Gastroesophageal sphincter (tissue), 4 donors: ENCODE data around the gene CDH4. TPM values are rescaled to one million over a fixed set of nuclear protein-coding genes. Genes with fewer than 3 reads are reported as not detected.
A peak's percentile ranks its signal among the peaks of the same experiment; 100 is the strongest.

Experiments
- ATAC-seq: fragments of 150-250 bp; one replicate; pipeline ENCODE4 v1.9.1; 2016; ENCODE audit warnings: mild to moderate bottlenecking, moderate library complexity
- H3K27ac ChIP-seq, 4 donors: fragments of 200-600 bp; sonication (generic) in 3 of 4; 1 replicate in 3 of 4; 2 replicates in 1 of 4; pipeline ENCODE4 v1.5.1; 2016 to 2019
- H3K27me3 ChIP-seq: fragments of 200-600 bp; sonication (generic); one replicate; pipeline ENCODE4 v1.5.1; 2019
- H3K36me3 ChIP-seq, 2 donors: fragments of 200-600 bp; sonication (generic); one replicate each; pipeline ENCODE4 v1.5.1; 2019; ENCODE audit warnings: control low read depth in 1 of 2
- H3K4me1 ChIP-seq, 3 donors: fragments of 200-600 bp; sonication (generic); 1 replicate in 2 of 3; 2 replicates in 1 of 3; pipeline ENCODE4 v1.5.1; 2016 to 2019; ENCODE audit warnings: control low read depth in 2 of 3
- H3K4me3 ChIP-seq, 2 donors: fragments of 200-600 bp; sonication (generic); one replicate each; pipeline ENCODE4 v1.5.1; 2019; ENCODE audit warnings: mild to moderate bottlenecking in 1 of 2, moderate library complexity in 1 of 2
- H3K9me3 ChIP-seq, 3 donors: fragments of 200-600 bp; sonication (generic); one replicate each; pipeline ENCODE4 v1.5.1; 2017 to 2019; ENCODE audit warnings: control low read depth in 2 of 3
- CTCF ChIP-seq, 4 experiments: fragments of 200-600 bp in 2 of 4; fragments of 450-650 bp in 2 of 4; sonication (generic) in 1 of 4; IDR thresholded peaks; one replicate each; pipeline ENCODE4 v1.5.1; 2017 to 2019; ENCODE audit warnings: antibody characterized with exemption in 4 of 4, mild to moderate bottlenecking in 2 of 4, moderate library complexity in 2 of 4
- EP300 ChIP-seq: sonication (generic); formaldehyde crosslinking; IDR thresholded peaks from one replicate; pipeline ENCODE4 v1.6.1; 2017; ENCODE audit warnings: antibody characterized with exemption, mild to moderate bottlenecking
- POLR2A ChIP-seq, 2 donors: fragments of 450-650 bp; IDR thresholded peaks; one replicate each; pipeline ENCODE4 v1.6.1; 2017; ENCODE audit warnings: antibody characterized with exemption in 2 of 2, mild to moderate bottlenecking in 2 of 2, moderate library complexity in 1 of 2
- POLR2AphosphoS5 ChIP-seq: sonication (generic); formaldehyde crosslinking; IDR thresholded peaks from one replicate; pipeline ENCODE4 v1.6.1; 2017; ENCODE audit warnings: antibody characterized with exemption
- WGBS, 2 donors: methylation state at CpG; one replicate each; pipeline ENCODE4 v1.1.5; 2018; ENCODE audit warnings: low coverage in 1 of 2; 5-methylcytosine and 5-hydroxymethylcytosine counted together
- total RNA-seq, 4 donors: library from RNA; depleted of rRNA; stranded (reverse); fragments of >200 nt; gene quantifications; one replicate each; pipeline ENCODE4 v1.1.0, GENCODE V29; 2016

The CDH4 gene
- total RNA-seq, 4 donors from 2014 or later, result under 0.01 to 1.5 (median 0.42) TPM; not detected in 1

- TF ChIP-seq EP300, result no peak
- no peak for TF ChIP-seq POLR2AphosphoS5
- TF ChIP-seq CTCF (IDR thresholded peaks at IDR 0.05), result no peak
- no peak for TF ChIP-seq POLR2A (IDR thresholded peaks at IDR 0.05)
- H3K4me3 ChIP-seq, result no peak overlapping the region
- no peaks in the 10 kb centered on the region for H3K36me3 ChIP-seq
- no peak for ATAC-seq
- no peak overlapping the region for H3K27ac ChIP-seq
- H3K9me3 ChIP-seq, result no peaks in the 10 kb centered on the region
- peaks cover 0 to 28% (median 8%) of the 10 kb centered on the region in 3 donors for H3K4me1 ChIP-seq
- WGBS, 2 donors, result 44 to 90% methylated on average over 2 of the region's 4 CpGs
- peaks cover 92% of the 10 kb centered on the region for H3K27me3 ChIP-seq
Measured at GRCh38 chr20:61249626-61250025, 2.4 kb upstream of the CDH4 start.

GRCh38 chr20:61252601-61253263, 671 bp downstream of the CDH4 start:
- H3K36me3 ChIP-seq, result no peaks in the 10 kb centered on the region
- no peaks in the 10 kb centered on the region for H3K9me3 ChIP-seq
- no peak for TF ChIP-seq POLR2A (IDR thresholded peaks at IDR 0.05)
- no peak for TF ChIP-seq EP300
- no peak overlapping the region for H3K27ac ChIP-seq
- H3K27me3 ChIP-seq, result peaks cover 93% of the 10 kb centered on the region
- no peak for ATAC-seq
- H3K4me3 ChIP-seq, result peak overlapping the region; percentile 18 to 56
- no CpG with 5 or more reads among the region's 87 CpGs for WGBS, 2 donors
- peaks cover 0 to 28% (median 8%) of the 10 kb centered on the region in 3 donors for H3K4me1 ChIP-seq

- H3K4me1 ChIP-seq, result peaks cover 0 to 28% (median 8%) of the 10 kb centered on the region in 3 donors
- H3K36me3 ChIP-seq, result no peaks in the 10 kb centered on the region
- H3K9me3 ChIP-seq, result no peaks in the 10 kb centered on the region
- H3K4me3 ChIP-seq, result peak overlapping the region; percentile 18 to 56
- WGBS, 2 donors, result no CpG with 5 or more reads among the region's 51 CpGs
- no peak for ATAC-seq
- H3K27me3 ChIP-seq, result peaks cover 88% of the 10 kb centered on the region
- H3K27ac ChIP-seq, result no peak overlapping the region
- TF ChIP-seq EP300, result no peak
- TF ChIP-seq POLR2A (IDR thresholded peaks at IDR 0.05), result no peak
- TF ChIP-seq CTCF (IDR thresholded peaks at IDR 0.05), result peak in 2 of 4 experiments; percentile 18 to 20
- TF ChIP-seq POLR2AphosphoS5, result no peak
Measured at GRCh38 chr20:61253264-61253639, 1.2 kb downstream of the CDH4 start.

- peaks cover 88% of the 10 kb centered on the region for H3K27me3 ChIP-seq
- 10 to 12% methylated on average over 7 to 17 of the region's 62 CpGs for WGBS, 2 donors
- H3K36me3 ChIP-seq, result no peaks in the 10 kb centered on the region
- peak; percentile 3 for ATAC-seq
- TF ChIP-seq POLR2AphosphoS5 (no peak), EP300 (no peak), POLR2A (IDR thresholded peaks at IDR 0.05) (no peak), CTCF (IDR thresholded peaks at IDR 0.05) (no peak)
- H3K4me3 ChIP-seq, result peak overlapping the region; percentile 18 to 56
- peaks cover 0 to 6% (median 0%) of the 10 kb centered on the region in 3 donors for H3K9me3 ChIP-seq
- no peak overlapping the region for H3K27ac ChIP-seq
- peaks cover 0 to 28% (median 8%) of the 10 kb centered on the region in 3 donors for H3K4me1 ChIP-seq
Measured at GRCh38 chr20:61253640-61254511, 1.8 kb downstream of the CDH4 start.

GRCh38 chr20:61254881-61255626, 3.0 kb downstream of the CDH4 start:
- H3K27ac ChIP-seq, result no peak overlapping the region
- WGBS, 2 donors, result 79 to 84% methylated on average over 9 to 11 of the region's 11 CpGs
- no peak overlapping the region for H3K4me3 ChIP-seq
- H3K9me3 ChIP-seq, result peaks cover 0 to 15% (median 0%) of the 10 kb centered on the region in 3 donors
- peaks cover 0 to 28% (median 8%) of the 10 kb centered on the region in 3 donors for H3K4me1 ChIP-seq
- no peak for ATAC-seq
- no peaks in the 10 kb centered on the region for H3K36me3 ChIP-seq
- TF ChIP-seq POLR2AphosphoS5 (no peak), POLR2A (IDR thresholded peaks at IDR 0.05) (no peak), EP300 (no peak), CTCF (IDR thresholded peaks at IDR 0.05) (no peak)
- H3K27me3 ChIP-seq, result peaks cover 77% of the 10 kb centered on the region
